GM12878 (cell line): Measurements from ENCODE around the gene COX11. TPM values are rescaled to one million over a fixed set of nuclear protein-coding genes. Genes with fewer than 3 reads are reported as not detected.

ENCODE experiments used
- ATAC-seq: fragments of 200-7000 bp; cut with Tn5 transposase; 3 replicates; pipeline ENCODE4 v1.9.1; 2020; ENCODE audit warnings: mild to moderate bottlenecking, moderate library complexity
- BruUV-seq: library from RNA; stranded (reverse); fragments of 400-500 nt; replicated peaks from 2 replicates; lab custom pipeline; 2021; lab: Mats Ljungman, UMichigan
- CTCF ChIA-PET: fragments of 300-600 bp; sonication (Branson Sonifier 250); formaldehyde crosslinking; extraction: SDS; loops from one replicate; lab custom pipeline; 2021; ENCODE audit warnings: inconsistent platforms; lab: Yijun Ruan, JAX
- POLR2A ChIA-PET: fragments of 350-600 bp; formaldehyde crosslinking; extraction: SDS; loops from one replicate; lab custom pipeline; 2021; ENCODE audit warnings: inconsistent platforms; lab: Charles Lee
- RAD21 ChIA-PET: fragments of 300-600 bp; sonication (Branson Sonifier 250); formaldehyde crosslinking; loops from one replicate; lab custom pipeline; 2023; ENCODE audit warnings: antibody characterized with exemption; ENCODE audit not compliant: unreplicated experiment; lab: Charles Lee
- SMC1A ChIA-PET: fragments of 300-600 bp; sonication (Branson Sonifier 250); formaldehyde crosslinking; loops from one replicate; lab custom pipeline; 2023; ENCODE audit not compliant: unreplicated experiment, uncharacterized antibody; lab: Charles Lee
- DNase-seq: peaks from one replicate; pipeline ENCODE4 v3.0.0-alpha.2; 2011; ENCODE audit warnings: low read depth, low spot score
- FAIRE-seq: peaks from 3 replicates; lab custom pipeline; 2011; peaks lifted over from hg19 to GRCh38; lab: Jason Lieb, UNC
- H2AFZ ChIP-seq: 2 replicates; pipeline ENCODE4 v1.6.0; 2011; ENCODE audit warnings: low read depth, low read length, control low read depth; ENCODE audit not compliant: control insufficient read depth
- H3K27ac ChIP-seq: 2 replicates; pipeline ENCODE4 v1.5.1; 2011; ENCODE audit warnings: control low read depth; ENCODE audit not compliant: control insufficient read depth, insufficient read depth
- H3K27me3 ChIP-seq, 2 experiments: replicated peaks in 1 of 2; 2 replicates each; pipeline versions ENCODE4 v1.6.0 to v1.6.1; 2011; ENCODE audit warnings: low read length in 1 of 2; ENCODE audit not compliant: control insufficient read depth in 2 of 2, insufficient read depth in 2 of 2
- H3K36me3 ChIP-seq, 2 experiments: 2 replicates each; pipeline ENCODE4 v1.5.1; 2011; ENCODE audit warnings: low read length in 1 of 2; ENCODE audit not compliant: control insufficient read depth in 2 of 2, insufficient read depth in 2 of 2
- H3K4me1 ChIP-seq: 2 replicates; pipeline ENCODE4 v1.6.1; 2011; ENCODE audit warnings: mild to moderate bottlenecking, low read length, moderate library complexity, mixed read lengths; ENCODE audit not compliant: control insufficient read depth, insufficient read depth
- H3K4me2 ChIP-seq: 2 replicates; pipeline ENCODE4 v1.6.0; 2011; ENCODE audit warnings: control low read depth; ENCODE audit not compliant: control insufficient read depth, insufficient read depth
- H3K4me3 ChIP-seq: fragments of 200-600 bp; sonication (generic); 2 replicates; pipeline ENCODE4 v1.5.1; 2016
- H3K79me2 ChIP-seq: 2 replicates; pipeline ENCODE4 v1.6.0; 2011; ENCODE audit warnings: low read length; ENCODE audit not compliant: control insufficient read depth, insufficient read depth
- H3K9ac ChIP-seq: 2 replicates; pipeline ENCODE4 v1.8.0; 2011; ENCODE audit warnings: low read length, control low read depth, mixed read lengths; ENCODE audit not compliant: control insufficient read depth, insufficient read depth
- H3K9me3 ChIP-seq: replicated peaks from 3 replicates; pipeline ENCODE4 v1.5.1; 2011; ENCODE audit warnings: mild to moderate bottlenecking, low read length; ENCODE audit not compliant: control insufficient read depth, insufficient read depth
- H4K20me1 ChIP-seq: 2 replicates; pipeline ENCODE4 v1.6.0; 2011; ENCODE audit not compliant: control insufficient read depth, insufficient read depth
- BCL11A ChIP-seq: IDR thresholded peaks from 2 replicates; pipeline ENCODE4 v1.6.1; 2011; ENCODE audit warnings: low read depth, low read length
- BHLHE40 ChIP-seq, 2 experiments: fragments of 450-650 bp in 1 of 2; IDR thresholded peaks; 2 replicates each; pipeline ENCODE4 v1.6.1; 2011 to 2017; ENCODE audit warnings: low read depth in 2 of 2, borderline replicate concordance in 1 of 2, improper control_type of control experiment in 1 of 2, low read length in 1 of 2, mild to moderate bottlenecking in 1 of 2
- BMI1 ChIP-seq: fragments of 450-650 bp; IDR thresholded peaks from 2 replicates; pipeline ENCODE4 v1.6.1; 2016; ENCODE audit warnings: mild to moderate bottlenecking, moderate library complexity, borderline replicate concordance
- FOXM1 ChIP-seq: IDR thresholded peaks from 2 replicates; pipeline ENCODE4 v1.6.1; 2012; ENCODE audit warnings: low read depth, mild to moderate bottlenecking, inconsistent platforms, low read length, moderate library complexity
- KLF5 ChIP-seq: fragments of 450-650 bp; IDR thresholded peaks from 2 replicates; pipeline ENCODE4 v1.6.1; 2014; ENCODE audit warnings: mild to moderate bottlenecking; ENCODE audit not compliant: partially characterized antibody
- LARP7 ChIP-seq: fragments of 450-650 bp; IDR thresholded peaks from 2 replicates; pipeline ENCODE4 v1.6.1; 2017; ENCODE audit warnings: mild to moderate bottlenecking
- PAX5 ChIP-seq: IDR thresholded peaks from 2 replicates; pipeline ENCODE4 v1.6.1; 2011; ENCODE audit warnings: low read depth, low read length, borderline replicate concordance
- RCOR1 ChIP-seq: conservative IDR thresholded peaks from 2 replicates; pipeline ENCODE4 v1.6.1; 2012; ENCODE audit warnings: low read depth, low read length, improper control_type of control experiment
- ZNF622 ChIP-seq: fragments of 450-650 bp; IDR thresholded peaks from 2 replicates; pipeline ENCODE4 v1.6.1; 2017; ENCODE audit warnings: mild to moderate bottlenecking, inconsistent platforms
- WGBS: methylation state at CpG from one replicate; pipeline ENCODE4 v1.1.6; 2016; ENCODE audit warnings: low lambda C conversion rate; ENCODE audit not compliant: insufficient replicate concordance, insufficient coverage; ENCODE audit errors: missing lambda C conversion rate; 5-methylcytosine and 5-hydroxymethylcytosine counted together
- in situ Hi-C: fragments of 300-500 bp; cut with MboI; formaldehyde crosslinking; loops from 9 replicates; pipeline ENCODE4 v1.14.3; 2018; ENCODE audit warnings: mixed read lengths
- intact Hi-C: fragments of 100-400 bp; cut with micrococcal nuclease; formaldehyde crosslinking; loops from one replicate; pipeline ENCODE4 v1.14.2; 2022; ENCODE audit not compliant: unreplicated experiment
- polyA plus RNA-seq, 11 experiments: library from polyadenylated mRNA; depleted of rRNA in 4 of 11; unstranded in 6 of 11; stranded (reverse) in 5 of 11; fragments of >200 nt; fragmentation: Nextera tagmentation in 4 of 11; fragmentation: Illumina TruSeq in 1 of 11; extraction: Ambion mirVana in 4 of 11; extraction: Trizol in 1 of 11; gene quantifications; 1 replicate in 1 of 11; 2 replicates in 10 of 11; pipeline versions ENCODE4 v1.2.1 to v1.2.3, GENCODE V29; 2011 to 2016; ENCODE audit warnings: inconsistent platforms in 2 of 11, missing spikeins in 2 of 11, low read depth in 1 of 11
- total RNA-seq, 4 experiments: library from RNA; depleted of rRNA in 3 of 4; stranded (reverse); fragments of >200 nt in 3 of 4; fragmentation: Illumina TruSeq in 1 of 4; extraction: Trizol in 1 of 4; gene quantifications; 2 replicates each; pipeline versions ENCODE4 v1.2.1 to v1.2.3, GENCODE V29; 2013 to 2021
- TF ChIP-seq, protein P1 (sequence below): fragments of 450-650 bp; IDR thresholded peaks from 2 replicates; pipeline ENCODE4 v1.6.1; 2016; ENCODE audit warnings: mild to moderate bottlenecking, moderate library complexity, borderline replicate concordance
- TF ChIP-seq, protein P2 (sequence below): IDR thresholded peaks from 2 replicates; pipeline ENCODE4 v1.6.1; 2011; ENCODE audit warnings: borderline replicate concordance, low read depth, mild to moderate bottlenecking, moderate library complexity, low read length; ENCODE audit not compliant: insufficient read depth, poor library complexity, severe bottlenecking
- TF ChIP-seq, protein P3 (sequence below): fragments of 450-650 bp; IDR thresholded peaks from 2 replicates; pipeline ENCODE4 v1.6.1; 2017; ENCODE audit warnings: mild to moderate bottlenecking, moderate library complexity

COX11 gene
- total and polyA plus RNA-seq, 10 of the 15 experiments (the other 5 are each of a cell fraction or from before 2014, with no cell fraction given): 13.8 to 69.4 (median 50.8) TPM

DNA sequence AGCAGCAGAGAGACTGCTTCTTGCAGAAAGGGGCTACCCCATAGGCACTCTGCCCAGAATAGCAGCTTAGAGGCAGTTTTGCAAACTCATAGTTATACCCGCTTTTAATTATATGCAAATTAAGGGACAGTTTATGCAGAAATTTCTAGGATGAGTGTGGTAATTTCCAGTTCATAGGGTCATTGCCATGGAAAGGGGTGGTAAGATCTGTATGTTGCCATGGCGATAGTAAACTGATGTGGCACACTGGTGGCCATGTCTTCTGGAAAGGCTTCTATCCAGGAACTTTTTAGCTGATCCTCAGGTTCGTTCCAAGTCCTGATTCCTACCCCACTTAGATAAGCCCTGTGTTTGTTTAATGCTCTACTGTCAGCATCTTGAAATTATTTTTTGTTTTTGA is 6.3 kb upstream of the COX11 start:
- peaks cover 12% of the 10 kb centered on the region for H3K79me2 ChIP-seq
- CTCF ChIA-PET: interaction anchor here (1.0 to 2.9 kb wide), 3 partner anchors 10 to 540 kb away, joined by 3 to 28 read pairs (median 3); no protein-coding TSS in a partner anchor
- POLR2A ChIA-PET: interaction anchor here (1.5 kb wide), 1 partner anchor 10 kb away, joined by 4 read pairs; no protein-coding TSS in a partner anchor
- ATAC-seq (no peak), DNase-seq (no peak), FAIRE-seq (no peak)
- intact Hi-C loops: no loop called here
- no peaks in the 10 kb centered on the region for H3K27me3 ChIP-seq
- H3K27ac ChIP-seq: no peak overlapping the region
- H2AFZ ChIP-seq: no peak overlapping the region
- H3K4me2 ChIP-seq: no peak overlapping the region
- H3K4me1 ChIP-seq: peaks cover 18% of the 10 kb centered on the region
- WGBS: 90% methylated on average over 3 of the region's 3 CpGs
- no peaks in the 10 kb centered on the region for H3K36me3 ChIP-seq
- H3K9me3 ChIP-seq: no peaks in the 10 kb centered on the region; the same call in 2 of the 3 replicates
- SMC1A ChIA-PET: interaction anchor here (3.7 kb wide), 1 partner anchor 18 kb away, joined by 17 read pairs; no protein-coding TSS in a partner anchor
- no TSS peak for BruUV-seq
- no peaks in the 10 kb centered on the region for H4K20me1 ChIP-seq
- in situ Hi-C loops: no loop called here
- RAD21 ChIA-PET: interaction anchor here (1.2 kb wide), 1 partner anchor 10 kb away, joined by 3 read pairs; no protein-coding TSS in a partner anchor
- H3K9ac ChIP-seq: no peak overlapping the region
- no peak overlapping the region for H3K4me3 ChIP-seq
- no peak for TF ChIP-seq BCL11A
- TF ChIP-seq, protein P1, sequence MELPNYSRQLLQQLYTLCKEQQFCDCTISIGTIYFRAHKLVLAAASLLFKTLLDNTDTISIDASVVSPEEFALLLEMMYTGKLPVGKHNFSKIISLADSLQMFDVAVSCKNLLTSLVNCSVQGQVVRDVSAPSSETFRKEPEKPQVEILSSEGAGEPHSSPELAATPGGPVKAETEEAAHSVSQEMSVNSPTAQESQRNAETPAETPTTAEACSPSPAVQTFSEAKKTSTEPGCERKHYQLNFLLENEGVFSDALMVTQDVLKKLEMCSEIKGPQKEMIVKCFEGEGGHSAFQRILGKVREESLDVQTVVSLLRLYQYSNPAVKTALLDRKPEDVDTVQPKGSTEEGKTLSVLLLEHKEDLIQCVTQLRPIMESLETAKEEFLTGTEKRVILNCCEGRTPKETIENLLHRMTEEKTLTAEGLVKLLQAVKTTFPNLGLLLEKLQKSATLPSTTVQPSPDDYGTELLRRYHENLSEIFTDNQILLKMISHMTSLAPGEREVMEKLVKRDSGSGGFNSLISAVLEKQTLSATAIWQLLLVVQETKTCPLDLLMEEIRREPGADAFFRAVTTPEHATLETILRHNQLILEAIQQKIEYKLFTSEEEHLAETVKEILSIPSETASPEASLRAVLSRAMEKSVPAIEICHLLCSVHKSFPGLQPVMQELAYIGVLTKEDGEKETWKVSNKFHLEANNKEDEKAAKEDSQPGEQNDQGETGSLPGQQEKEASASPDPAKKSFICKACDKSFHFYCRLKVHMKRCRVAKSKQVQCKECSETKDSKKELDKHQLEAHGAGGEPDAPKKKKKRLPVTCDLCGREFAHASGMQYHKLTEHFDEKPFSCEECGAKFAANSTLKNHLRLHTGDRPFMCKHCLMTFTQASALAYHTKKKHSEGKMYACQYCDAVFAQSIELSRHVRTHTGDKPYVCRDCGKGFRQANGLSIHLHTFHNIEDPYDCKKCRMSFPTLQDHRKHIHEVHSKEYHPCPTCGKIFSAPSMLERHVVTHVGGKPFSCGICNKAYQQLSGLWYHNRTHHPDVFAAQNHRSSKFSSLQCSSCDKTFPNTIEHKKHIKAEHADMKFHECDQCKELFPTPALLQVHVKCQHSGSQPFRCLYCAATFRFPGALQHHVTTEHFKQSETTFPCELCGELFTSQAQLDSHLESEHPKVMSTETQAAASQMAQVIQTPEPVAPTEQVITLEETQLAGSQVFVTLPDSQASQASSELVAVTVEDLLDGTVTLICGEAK: no peak
- TF ChIP-seq LARP7: no peak
- TF ChIP-seq RCOR1: no peak
- TF ChIP-seq BHLHE40 (IDR thresholded peaks at IDR 0.05; ENCODE audit: borderline replicate concordance in 1 of 2, low read depth in 2 of 2, low read length in 1 of 2): no peak
- TF ChIP-seq ZNF622: no peak
- TF ChIP-seq PAX5: no peak
- no peak for TF ChIP-seq KLF5
- no peak for TF ChIP-seq FOXM1
- no peak for TF ChIP-seq BMI1
- TF ChIP-seq, protein P2, sequence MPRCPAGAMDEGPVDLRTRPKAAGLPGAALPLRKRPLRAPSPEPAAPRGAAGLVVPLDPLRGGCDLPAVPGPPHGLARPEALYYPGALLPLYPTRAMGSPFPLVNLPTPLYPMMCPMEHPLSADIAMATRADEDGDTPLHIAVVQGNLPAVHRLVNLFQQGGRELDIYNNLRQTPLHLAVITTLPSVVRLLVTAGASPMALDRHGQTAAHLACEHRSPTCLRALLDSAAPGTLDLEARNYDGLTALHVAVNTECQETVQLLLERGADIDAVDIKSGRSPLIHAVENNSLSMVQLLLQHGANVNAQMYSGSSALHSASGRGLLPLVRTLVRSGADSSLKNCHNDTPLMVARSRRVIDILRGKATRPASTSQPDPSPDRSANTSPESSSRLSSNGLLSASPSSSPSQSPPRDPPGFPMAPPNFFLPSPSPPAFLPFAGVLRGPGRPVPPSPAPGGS: no peak
- TF ChIP-seq, protein P3, sequence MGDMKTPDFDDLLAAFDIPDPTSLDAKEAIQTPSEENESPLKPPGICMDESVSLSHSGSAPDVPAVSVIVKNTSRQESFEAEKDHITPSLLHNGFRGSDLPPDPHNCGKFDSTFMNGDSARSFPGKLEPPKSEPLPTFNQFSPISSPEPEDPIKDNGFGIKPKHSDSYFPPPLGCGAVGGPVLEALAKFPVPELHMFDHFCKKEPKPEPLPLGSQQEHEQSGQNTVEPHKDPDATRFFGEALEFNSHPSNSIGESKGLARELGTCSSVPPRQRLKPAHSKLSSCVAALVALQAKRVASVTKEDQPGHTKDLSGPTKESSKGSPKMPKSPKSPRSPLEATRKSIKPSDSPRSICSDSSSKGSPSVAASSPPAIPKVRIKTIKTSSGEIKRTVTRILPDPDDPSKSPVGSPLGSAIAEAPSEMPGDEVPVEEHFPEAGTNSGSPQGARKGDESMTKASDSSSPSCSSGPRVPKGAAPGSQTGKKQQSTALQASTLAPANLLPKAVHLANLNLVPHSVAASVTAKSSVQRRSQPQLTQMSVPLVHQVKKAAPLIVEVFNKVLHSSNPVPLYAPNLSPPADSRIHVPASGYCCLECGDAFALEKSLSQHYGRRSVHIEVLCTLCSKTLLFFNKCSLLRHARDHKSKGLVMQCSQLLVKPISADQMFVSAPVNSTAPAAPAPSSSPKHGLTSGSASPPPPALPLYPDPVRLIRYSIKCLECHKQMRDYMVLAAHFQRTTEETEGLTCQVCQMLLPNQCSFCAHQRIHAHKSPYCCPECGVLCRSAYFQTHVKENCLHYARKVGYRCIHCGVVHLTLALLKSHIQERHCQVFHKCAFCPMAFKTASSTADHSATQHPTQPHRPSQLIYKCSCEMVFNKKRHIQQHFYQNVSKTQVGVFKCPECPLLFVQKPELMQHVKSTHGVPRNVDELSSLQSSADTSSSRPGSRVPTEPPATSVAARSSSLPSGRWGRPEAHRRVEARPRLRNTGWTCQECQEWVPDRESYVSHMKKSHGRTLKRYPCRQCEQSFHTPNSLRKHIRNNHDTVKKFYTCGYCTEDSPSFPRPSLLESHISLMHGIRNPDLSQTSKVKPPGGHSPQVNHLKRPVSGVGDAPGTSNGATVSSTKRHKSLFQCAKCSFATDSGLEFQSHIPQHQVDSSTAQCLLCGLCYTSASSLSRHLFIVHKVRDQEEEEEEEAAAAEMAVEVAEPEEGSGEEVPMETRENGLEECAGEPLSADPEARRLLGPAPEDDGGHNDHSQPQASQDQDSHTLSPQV: no peak
